Measurements from ENCODE around the gene PGR.
"Not testable (repeated sequence)": the region's sequence is repeated elsewhere in the genome, so short reads cannot be mapped to it uniquely, and the experiment has no call there.

PGR gene

GRCh38 chr11:101082813-101083212, 46.8 kb downstream of the PGR start:
- DNase-seq (ENCODE audit: low spot score) = no peak

- DNase-seq (ENCODE audit: low spot score) = no peak
These were observed 65.9 kb downstream of the PGR start for GRCh38 chr11:101063706-101064105.

- no peak for DNase-seq (ENCODE audit: low spot score)
These were observed 68.0 kb downstream of the PGR start for GRCh38 chr11:101061606-101062005.

- no peak for DNase-seq (ENCODE audit: low spot score)
These were observed 70.3 kb downstream of the PGR start for GRCh38 chr11:101059331-101059730.

- DNase-seq (ENCODE audit: low spot score) = no peak
These were observed 76.1 kb downstream of the PGR start for GRCh38 chr11:101053492-101053891.

- DNase-seq (ENCODE audit: low spot score) = no peak
These were observed 77.9 kb downstream of the PGR start for GRCh38 chr11:101051677-101052076.

- no peak for DNase-seq (ENCODE audit: low spot score)
These were observed 79.8 kb downstream of the PGR start for GRCh38 chr11:101049813-101050212.

- no peak for DNase-seq (ENCODE audit: low spot score)
These were observed 80.5 kb downstream of the PGR start for GRCh38 chr11:101049123-101049522.

GRCh38 chr11:101048479-101048878, 81.1 kb downstream of the PGR start:
- no peak for DNase-seq (ENCODE audit: low spot score)

- DNase-seq (ENCODE audit: low spot score) = no peak
These were observed 82.7 kb downstream of the PGR start for GRCh38 chr11:101046947-101047346.

GRCh38 chr11:101045415-101045814, 84.2 kb downstream of the PGR start:
- no peak for DNase-seq (ENCODE audit: low spot score)

- DNase-seq (ENCODE audit: low spot score) = no peak
These were observed 85.7 kb downstream of the PGR start for GRCh38 chr11:101043940-101044339.

GRCh38 chr11:101035872-101036271, 93.7 kb downstream of the PGR start:
- DNase-seq (ENCODE audit: low spot score) = no peak

- no peak for DNase-seq (ENCODE audit: low spot score)
These were observed 95.5 kb downstream of the PGR start for GRCh38 chr11:101034076-101034475.

GRCh38 chr11:101032991-101033390, 96.6 kb downstream of the PGR start:
- DNase-seq (ENCODE audit: low spot score) = no peak

GRCh38 chr11:101031713-101032112, 97.9 kb downstream of the PGR start:
- no peak for DNase-seq (ENCODE audit: low spot score)

- no peak for DNase-seq (ENCODE audit: low spot score)
These were observed 98.9 kb downstream of the PGR start for GRCh38 chr11:101030692-101031091.

- DNase-seq (ENCODE audit: low spot score) = no peak
These were observed 99.6 kb downstream of the PGR start for GRCh38 chr11:101030015-101030414.

GRCh38 chr11:101028644-101029043, 101.0 kb downstream of the PGR start:
- no peak for DNase-seq (ENCODE audit: low spot score)

GRCh38 chr11:101022256-101022655, 107.4 kb downstream of the PGR start:
- no peak for DNase-seq (ENCODE audit: low spot score)

- no peak for DNase-seq (ENCODE audit: low spot score)
These were observed 109.7 kb downstream of the PGR start for GRCh38 chr11:101019870-101020269.

- no peak for DNase-seq (ENCODE audit: low spot score)
These were observed 114.9 kb downstream of the PGR start for GRCh38 chr11:101014600-101015285.

- DNase-seq (ENCODE audit: low spot score) = not testable (repeated sequence)
These were observed 115.9 kb downstream of the PGR start for GRCh38 chr11:101013702-101014101.

GRCh38 chr11:101011881-101012280, 117.7 kb downstream of the PGR start:
- no peak for DNase-seq (ENCODE audit: low spot score)

Data from AG08396 (cell line).